AG04450 (cell line): ENCODE data around the gene BMPR1A. TPM values are rescaled to one million over a fixed set of nuclear protein-coding genes. Genes with fewer than 3 reads are reported as not detected.

Source experiments
- CTCF ChIA-PET: fragments of 300-600, 350-600 bp; formaldehyde crosslinking; extraction: SDS; loops from one replicate; lab custom pipeline; 2022; ENCODE audit warnings: antibody characterized with exemption, inconsistent platforms; lab: Charles Lee
- POLR2A ChIA-PET: fragments of 350-600 bp; formaldehyde crosslinking; extraction: SDS; loops from one replicate; lab custom pipeline; 2021; ENCODE audit warnings: antibody characterized with exemption, inconsistent platforms; lab: Yijun Ruan, JAX
- DNase-seq: peaks from one replicate; pipeline ENCODE4 v3.0.0-alpha.2; 2011; ENCODE audit warnings: low read depth, low spot score
- H3K27ac ChIP-seq: one replicate; pipeline ENCODE4 v1.5.1; 2012; ENCODE audit warnings: low read depth, low read length, control low read depth
- H3K27me3 ChIP-seq: one replicate; pipeline ENCODE4 v1.6.0; 2012; ENCODE audit warnings: low read length; ENCODE audit not compliant: control insufficient read depth, insufficient read depth
- H3K4me3 ChIP-seq: 2 replicates; pipeline ENCODE4 v1.5.1; 2011; ENCODE audit warnings: mild to moderate bottlenecking, low read depth, low read length, control low read depth
- H3K9me3 ChIP-seq: 2 replicates; pipeline ENCODE4 v1.5.1; 2012; ENCODE audit warnings: low read length; ENCODE audit not compliant: control insufficient read depth, insufficient read depth
- CTCF ChIP-seq: IDR thresholded peaks from 2 replicates; pipeline ENCODE4 v1.5.1; 2011; ENCODE audit warnings: low read depth, low read length, control low read depth, inconsistent platforms
- polyA plus RNA-seq: library from polyadenylated mRNA; depleted of rRNA; stranded (reverse); fragments of >200 nt; gene quantifications from 2 replicates; pipeline ENCODE4 v1.2.3, GENCODE V29; 2011

Gene BMPR1A
- polyA plus RNA-seq, 1 experiment = 41.9 TPM

- Histone ChIP-seq H3K4me3 (no peak overlapping the region), H3K9me3 (no peaks in the 10 kb centered on the region), H3K27ac (no peak overlapping the region), H3K27me3 (no peaks in the 10 kb centered on the region)
- no peak for DNase-seq
- no peak for TF ChIP-seq CTCF
- CTCF ChIA-PET = no interaction called here
- POLR2A ChIA-PET = no interaction called here
Observed at GRCh38 chr10:86768412-86769062, 12.1 kb downstream of the BMPR1A start.

- no peak for DNase-seq
- TF ChIP-seq CTCF = no peak
- Histone ChIP-seq H3K4me3 (no peak overlapping the region), H3K27ac (no peak overlapping the region), H3K27me3 (no peaks in the 10 kb centered on the region), H3K9me3 (no peaks in the 10 kb centered on the region)
- CTCF ChIA-PET = interaction anchor here (2.5 kb wide), 1 partner anchor 12 kb away, joined by 12 read pairs; no protein-coding TSS in a partner anchor
- POLR2A ChIA-PET = interaction anchor here (1.0 kb wide), 1 partner anchor 14 kb away, joined by 5 read pairs; the partner anchor contains the start of gene BMPR1A
Observed at GRCh38 chr10:86769991-86770390, 13.6 kb downstream of the BMPR1A start.

GRCh38 chr10:86770412-86770960 lies 14.1 kb downstream of the BMPR1A start:
- TF ChIP-seq CTCF = no peak
- H3K9me3 ChIP-seq = no peaks in the 10 kb centered on the region
- CTCF ChIA-PET = interaction anchor here (2.5 kb wide), 1 partner anchor 13 kb away, joined by 12 read pairs; no protein-coding TSS in a partner anchor
- no peak overlapping the region for H3K27ac ChIP-seq
- no peak for DNase-seq
- POLR2A ChIA-PET = interaction anchor here (1.0 kb wide), 1 partner anchor 14 kb away, joined by 5 read pairs; the partner anchor contains the start of gene BMPR1A
- H3K27me3 ChIP-seq = no peaks in the 10 kb centered on the region
- H3K4me3 ChIP-seq = no peak overlapping the region

- no peak overlapping the region for H3K4me3 ChIP-seq
- CTCF ChIA-PET = interaction anchor here (0.6 to 1.8 kb wide), 2 partner anchors 8 to 15 kb away, joined by 3 to 6 read pairs; no protein-coding TSS in a partner anchor
- no peak for TF ChIP-seq CTCF
- H3K27ac ChIP-seq = no peak overlapping the region
- POLR2A ChIA-PET = interaction anchor here (0.6 to 1.3 kb wide), 4 partner anchors 17 to 431 kb away, joined by 3 to 14 read pairs (median 4); partner anchors contain the start of gene BMPR1A
- H3K9me3 ChIP-seq = no peaks in the 10 kb centered on the region
- DNase-seq = no peak
- no peaks in the 10 kb centered on the region for H3K27me3 ChIP-seq
Observed at GRCh38 chr10:86773498-86773897, 17.1 kb downstream of the BMPR1A start.
